ENCODE measurements around the gene JARID2.

GRCh38 chr6:15399641-15400470 lies 154.0 kb downstream of the JARID2 start:
- no peak for TF ChIP-seq EP300 (IDR thresholded peaks at IDR 0.05)
- TF ChIP-seq POLR2A (IDR thresholded peaks at IDR 0.05): no peak
- no peak for TF ChIP-seq CTCF (IDR thresholded peaks at IDR 0.05)

Data from sigmoid colon (tissue), 4 donors.